GM12872 (cell line): ENCODE data around the gene SDC1.

ENCODE experiments used
- TF ChIP-seq, protein P1 (sequence below): IDR thresholded peaks from 3 replicates; pipeline ENCODE4 v1.5.1; 2011; ENCODE audit warnings: low read depth, mild to moderate bottlenecking, low read length, moderate library complexity; ENCODE audit not compliant: insufficient read depth

The SDC1 gene

DNA sequence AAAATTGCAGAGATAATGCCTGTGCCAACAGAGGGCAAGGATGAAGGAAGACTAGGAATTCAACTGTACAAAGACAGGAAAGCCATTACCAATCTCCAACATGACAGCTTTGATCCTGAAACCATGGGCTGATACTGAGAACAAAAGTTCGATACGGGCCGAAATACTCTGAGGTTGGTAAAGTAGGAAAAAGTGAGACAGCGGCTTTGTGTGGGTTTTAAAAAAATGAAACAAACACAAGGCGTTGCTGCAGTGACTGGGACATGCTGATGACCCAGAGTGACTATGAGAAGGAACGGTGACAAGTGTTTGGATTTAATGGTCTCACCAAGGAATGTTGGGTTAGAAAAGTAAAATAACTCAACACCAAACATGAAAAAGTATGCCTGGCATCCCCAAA lies 24.2 kb upstream of the SDC1 start:
- TF ChIP-seq, protein P1, sequence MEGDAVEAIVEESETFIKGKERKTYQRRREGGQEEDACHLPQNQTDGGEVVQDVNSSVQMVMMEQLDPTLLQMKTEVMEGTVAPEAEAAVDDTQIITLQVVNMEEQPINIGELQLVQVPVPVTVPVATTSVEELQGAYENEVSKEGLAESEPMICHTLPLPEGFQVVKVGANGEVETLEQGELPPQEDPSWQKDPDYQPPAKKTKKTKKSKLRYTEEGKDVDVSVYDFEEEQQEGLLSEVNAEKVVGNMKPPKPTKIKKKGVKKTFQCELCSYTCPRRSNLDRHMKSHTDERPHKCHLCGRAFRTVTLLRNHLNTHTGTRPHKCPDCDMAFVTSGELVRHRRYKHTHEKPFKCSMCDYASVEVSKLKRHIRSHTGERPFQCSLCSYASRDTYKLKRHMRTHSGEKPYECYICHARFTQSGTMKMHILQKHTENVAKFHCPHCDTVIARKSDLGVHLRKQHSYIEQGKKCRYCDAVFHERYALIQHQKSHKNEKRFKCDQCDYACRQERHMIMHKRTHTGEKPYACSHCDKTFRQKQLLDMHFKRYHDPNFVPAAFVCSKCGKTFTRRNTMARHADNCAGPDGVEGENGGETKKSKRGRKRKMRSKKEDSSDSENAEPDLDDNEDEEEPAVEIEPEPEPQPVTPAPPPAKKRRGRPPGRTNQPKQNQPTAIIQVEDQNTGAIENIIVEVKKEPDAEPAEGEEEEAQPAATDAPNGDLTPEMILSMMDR, result no peak

DNA sequence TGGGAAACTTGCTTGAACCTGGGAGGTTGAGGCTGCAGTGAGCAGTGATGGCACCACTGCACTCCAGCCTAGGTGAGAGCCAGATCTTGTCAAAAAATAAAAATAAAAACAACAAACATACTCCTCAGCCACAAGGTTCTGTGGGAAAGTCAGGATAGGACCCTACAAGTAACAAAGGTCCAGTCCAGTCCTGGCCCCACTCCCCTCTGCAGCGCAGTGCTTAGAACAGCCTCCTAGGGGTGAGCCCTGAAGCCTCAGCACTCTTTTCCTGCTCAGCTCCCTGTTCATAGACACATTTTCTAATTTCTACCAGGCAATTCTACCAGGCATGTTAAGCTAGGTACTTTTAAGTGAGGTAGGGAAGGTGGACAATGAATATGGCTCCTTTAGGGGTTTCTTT lies 22.2 kb upstream of the SDC1 start:
- TF ChIP-seq, protein P1, result no peak

DNA sequence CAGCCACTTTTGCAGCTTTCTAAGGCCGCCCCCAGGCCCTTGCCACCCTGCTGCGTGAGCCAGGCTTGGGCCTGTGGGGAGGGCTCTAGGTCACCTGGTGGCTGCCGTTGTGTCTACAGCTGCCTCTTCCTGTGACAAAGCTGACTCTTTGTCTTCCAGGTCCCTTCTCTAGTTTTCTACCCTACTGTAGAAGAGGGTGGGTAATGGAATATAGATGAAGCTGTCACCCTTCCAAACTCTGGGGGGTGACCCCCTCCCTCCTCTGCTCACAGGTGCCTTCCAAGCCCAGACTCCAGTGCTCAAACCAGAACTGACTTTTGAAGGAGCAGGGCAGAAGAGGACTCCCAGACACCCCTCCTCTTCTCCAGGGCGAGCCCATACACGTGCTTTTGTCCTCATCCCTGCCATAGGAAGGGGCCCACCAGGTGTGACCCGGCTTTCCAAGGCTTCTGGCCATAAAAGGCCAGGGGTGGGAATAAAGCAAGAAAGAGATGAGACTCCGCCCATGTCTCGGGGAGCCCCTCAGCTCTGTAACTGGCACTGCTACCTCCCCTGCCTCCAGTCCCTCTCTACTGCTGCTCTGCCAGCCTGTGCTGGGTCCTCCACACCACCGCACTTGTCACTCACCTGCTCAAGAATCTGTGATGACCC lies 17.9 kb upstream of the SDC1 start:
- TF ChIP-seq, protein P1, result peak; percentile 17; the same call in 1 of the 3 replicates

DNA sequence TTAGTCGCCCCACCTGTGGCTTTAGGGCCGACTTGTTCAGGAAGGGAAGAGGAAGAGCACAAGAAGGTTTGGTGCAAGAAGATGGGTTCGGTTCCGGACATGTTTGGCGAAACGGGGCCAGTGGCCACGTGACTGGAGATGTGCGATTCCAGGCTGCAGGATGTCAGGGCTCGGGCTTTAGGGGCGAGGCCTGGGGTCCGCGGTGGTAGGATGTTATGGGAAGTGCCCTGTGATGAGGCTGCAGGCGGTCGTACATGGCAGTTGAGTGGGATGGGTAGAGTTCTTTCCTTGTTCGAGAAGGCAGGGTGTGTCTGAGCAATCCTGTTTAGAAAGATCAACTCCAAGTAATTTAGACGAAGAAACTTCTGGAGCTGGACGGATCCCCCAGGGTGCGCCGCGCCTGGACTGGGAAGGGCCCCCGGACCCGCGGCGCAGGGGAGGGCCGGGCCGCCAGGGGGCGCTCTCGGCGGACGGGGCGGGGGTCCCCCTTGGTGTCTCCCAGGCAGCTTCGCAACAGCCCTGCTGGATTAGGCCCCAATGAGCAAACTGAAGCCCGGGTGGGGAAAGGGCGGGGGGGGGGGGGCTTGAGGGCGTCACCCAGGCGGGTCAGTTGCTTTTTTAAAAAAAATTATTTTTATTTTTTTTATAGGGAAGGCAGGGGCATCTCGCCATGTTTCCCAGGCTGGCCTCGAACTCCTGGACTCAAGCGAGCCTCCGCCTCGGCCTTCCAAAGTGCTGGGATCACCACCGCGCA lies 17.2 kb upstream of the SDC1 start:
- TF ChIP-seq, protein P1, result peak; percentile 64; the same call in 2 of the 3 replicates

DNA sequence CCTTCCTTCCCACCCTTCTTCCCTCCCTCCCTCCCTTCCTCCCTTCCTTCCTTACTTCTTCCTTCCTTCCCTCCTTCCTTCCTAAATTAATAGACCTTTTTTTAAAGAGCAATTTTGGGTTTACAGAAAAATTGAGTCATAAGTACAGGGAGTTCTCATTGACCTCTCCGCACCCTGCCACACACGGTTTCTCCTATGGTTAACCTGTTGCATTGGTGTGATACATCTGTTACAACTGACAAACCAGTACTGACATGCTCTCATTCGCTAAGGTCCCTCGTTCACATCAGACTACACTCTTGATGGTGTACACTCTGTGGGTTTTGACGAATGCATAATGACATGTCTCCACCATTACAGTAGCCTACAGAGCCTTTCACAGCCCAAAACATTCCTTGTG lies 11.6 kb upstream of the SDC1 start:
- TF ChIP-seq, protein P1, result no peak

DNA sequence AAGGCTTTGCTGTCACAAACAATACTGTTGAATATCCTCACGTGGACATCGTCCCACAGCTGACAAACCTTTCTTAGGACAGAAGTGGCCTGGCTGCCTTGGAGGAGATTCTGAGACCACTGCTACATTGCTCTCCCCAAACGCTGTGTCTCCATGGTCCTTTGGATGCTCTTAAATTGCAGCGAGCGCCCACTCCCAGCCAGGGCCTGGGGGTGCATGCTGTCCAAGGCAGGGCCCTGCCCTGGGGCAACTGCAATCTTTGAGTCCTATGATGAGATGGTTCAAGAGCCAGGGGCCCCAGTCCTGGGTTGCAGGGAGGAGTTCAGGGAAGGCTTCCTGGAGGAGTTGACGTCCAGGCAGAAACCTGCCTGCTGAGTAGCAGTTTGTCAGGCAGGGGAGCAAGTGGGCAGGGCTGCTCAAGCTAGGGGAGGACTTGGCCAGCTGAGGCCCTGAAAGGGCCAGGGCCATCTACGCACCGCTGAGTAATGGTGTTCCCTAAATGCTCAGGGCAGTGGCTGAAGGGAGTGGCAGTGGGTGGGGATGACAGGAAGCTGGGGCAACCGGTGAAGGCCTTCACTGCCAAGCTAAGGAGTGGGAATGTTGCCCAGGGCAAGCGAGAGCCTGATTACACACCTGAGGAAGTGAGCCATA lies 10.8 kb upstream of the SDC1 start:
- TF ChIP-seq, protein P1, result no peak

DNA sequence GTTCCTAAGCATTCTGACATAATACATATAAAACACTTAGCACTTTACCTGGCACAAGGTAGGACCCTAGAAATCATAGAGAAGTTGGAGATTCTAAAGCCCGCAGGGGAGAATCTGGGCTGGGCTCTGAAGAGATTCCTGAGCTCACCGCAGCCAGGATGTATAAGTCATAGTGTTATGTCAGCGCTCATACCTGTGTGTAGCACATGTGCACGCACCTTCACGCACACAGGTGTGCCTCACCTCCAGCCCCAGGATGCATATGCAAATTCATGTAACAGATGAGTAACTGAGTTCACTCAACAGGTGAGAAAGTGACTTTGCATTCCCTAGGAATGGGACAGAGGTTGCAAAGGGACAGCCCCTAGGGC lies 7.9 kb upstream of the SDC1 start:
- TF ChIP-seq, protein P1, result no peak
